ENCODE data around the gene TAOK2. TPM values are rescaled to one million over a fixed set of nuclear protein-coding genes. Genes with fewer than 3 reads are reported as not detected.
"Not testable (repeated sequence)": the region's sequence is repeated elsewhere in the genome, so short reads cannot be mapped to it uniquely, and the experiment has no call there.

The TAOK2 gene
- total and polyA plus RNA-seq, 5 donors from 2014 or later: 2.1 to 30.0 (median 3.0) TPM

GRCh38 chr16:30010844-30011713 is 37.4 kb downstream of the TAOK2 start, which contains the start of gene DOC2A:
Gene DOC2A, minus strand, starts transcription at chr16:30011027. Its CDS starts 805 bp downstream, at chr16:30010222.
- Histone ChIP-seq H3K9me3 (ENCODE audit: control insufficient read depth in 2 of 2, low read length in 2 of 2) (no peaks in the 10 kb centered on the region), H3K36me3 (ENCODE audit: control insufficient read depth, insufficient read depth, low read length) (no peaks in the 10 kb centered on the region), H3K27me3 (ENCODE audit: control insufficient read depth, insufficient read depth, low read length) (no peaks in the 10 kb centered on the region), H3K27ac (ENCODE audit: insufficient read depth, low read length, poor library complexity, severe bottlenecking) (no peak within 1 kb of the TSS), H3K4me1 (ENCODE audit: control insufficient read depth, insufficient read depth, low read length, poor library complexity, severe bottlenecking) (peaks cover 14% of the 10 kb centered on the region), H3K4me3 (ENCODE audit: low read depth, low read length) (no peak within 1 kb of the TSS)
- Mint-ChIP-seq H3K36me3 (no peaks in the 10 kb centered on the region), H3K4me1 (peaks cover 0 to 11% (median 4%) of the 10 kb centered on the region in 4 donors), H3K27me3 (peaks cover 29% of the 10 kb centered on the region), H3K9me3 (peaks cover 0 to 1% (median 0%) of the 10 kb centered on the region in 7 donors), H3K4me3 (peak within 1 kb of the TSS; percentile 61 to 91 (median 86)), H3K27ac (peak within 1 kb of the TSS in 2 of 3 donors; percentile 20 to 36)
- DNase-seq (peak in 2 of 3 donors; percentile 26 to 30), ATAC-seq (ENCODE audit: low read depth in 2 of 2) (peak; percentile 29 to 35)

DNA sequence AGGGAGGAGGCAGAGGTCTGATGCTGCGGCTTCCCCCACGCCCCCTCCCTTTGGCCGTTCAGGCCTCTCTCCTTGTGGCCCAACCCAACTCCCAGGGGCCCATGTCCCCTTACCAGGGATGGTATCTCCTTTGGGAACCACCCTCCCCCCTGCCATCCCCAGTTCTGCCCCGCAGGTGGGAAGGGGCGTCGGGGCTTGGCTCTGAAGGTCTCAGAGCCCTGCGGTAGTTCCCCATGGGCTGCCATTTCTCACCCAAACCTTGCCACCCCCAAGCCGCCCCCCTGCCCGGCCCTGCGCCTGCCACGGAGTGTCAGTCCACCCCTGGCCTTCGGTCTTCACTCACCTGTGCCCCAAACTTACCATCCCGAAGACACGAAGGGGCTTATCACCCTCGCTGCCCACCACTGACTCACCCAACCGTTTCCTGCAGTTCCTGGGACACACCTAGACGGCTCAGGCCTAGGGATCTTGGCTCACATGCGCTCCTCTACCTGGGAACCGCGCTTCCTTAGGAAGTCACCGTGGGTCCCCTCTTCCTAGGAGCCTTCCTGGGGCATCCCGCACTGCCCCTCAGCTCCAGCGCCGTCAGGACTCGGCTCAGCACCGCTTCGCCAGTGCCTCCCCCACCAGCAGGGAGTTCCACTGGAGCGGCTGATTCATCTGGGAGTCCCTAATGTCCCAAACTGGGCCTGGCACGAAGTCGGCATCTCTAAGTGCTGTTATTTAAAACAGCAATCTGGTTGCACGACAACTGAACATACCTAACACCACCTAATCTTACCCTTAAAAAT is 38.2 kb downstream of the TAOK2 start:
- H3K27me3 ChIP-seq (ENCODE audit: control insufficient read depth, insufficient read depth, low read length): no peaks in the 10 kb centered on the region
- DNase-seq (no peak), ATAC-seq (ENCODE audit: low read depth in 2 of 2) (no peak)
- H3K36me3 ChIP-seq (ENCODE audit: control insufficient read depth, insufficient read depth, low read length): no peaks in the 10 kb centered on the region
- H3K36me3 Mint-ChIP-seq: no peaks in the 10 kb centered on the region
- H3K4me3 ChIP-seq (ENCODE audit: low read depth, low read length): no peak overlapping the region
- peak overlapping the region in 1 of 3 donors; percentile 36 for H3K27ac Mint-ChIP-seq
- H3K4me3 Mint-ChIP-seq: peak overlapping the region in 3 of 4 donors; percentile 81 to 91 (median 90)
- H3K27ac ChIP-seq (ENCODE audit: insufficient read depth, low read length, poor library complexity, severe bottlenecking): no peak overlapping the region
- H3K9me3 Mint-ChIP-seq: peaks cover 0 to 1% (median 0%) of the 10 kb centered on the region in 7 donors
- peaks cover 34% of the 10 kb centered on the region for H3K27me3 Mint-ChIP-seq
- H3K4me1 Mint-ChIP-seq: peaks cover 0 to 11% (median 4%) of the 10 kb centered on the region in 4 donors
- H3K9me3 ChIP-seq (ENCODE audit: control insufficient read depth in 2 of 2, low read length in 2 of 2): no peaks in the 10 kb centered on the region
- H3K4me1 ChIP-seq (ENCODE audit: control insufficient read depth, insufficient read depth, low read length, poor library complexity, severe bottlenecking): peaks cover 14% of the 10 kb centered on the region

- not testable (repeated sequence) for DNase-seq; H3K36me3 Mint-ChIP-seq; H3K4me3 Mint-ChIP-seq; H3K9me3 Mint-ChIP-seq; H3K27ac Mint-ChIP-seq; H3K27ac ChIP-seq (ENCODE audit: insufficient read depth, low read length, poor library complexity, severe bottlenecking); H3K4me3 ChIP-seq (ENCODE audit: low read depth, low read length); ATAC-seq (ENCODE audit: low read depth in 2 of 2); H3K9me3 ChIP-seq (ENCODE audit: control insufficient read depth in 2 of 2, low read length in 2 of 2); H3K36me3 ChIP-seq (ENCODE audit: control insufficient read depth, insufficient read depth, low read length); H3K27me3 ChIP-seq (ENCODE audit: control insufficient read depth, insufficient read depth, low read length)
- peaks cover 14% of the 10 kb centered on the region for H3K4me1 ChIP-seq (ENCODE audit: control insufficient read depth, insufficient read depth, low read length, poor library complexity, severe bottlenecking)
- peaks cover 0 to 11% (median 4%) of the 10 kb centered on the region in 4 donors for H3K4me1 Mint-ChIP-seq
- peaks cover 34% of the 10 kb centered on the region for H3K27me3 Mint-ChIP-seq
These were observed 38.9 kb downstream of the TAOK2 start for GRCh38 chr16:30012598-30012997.

DNA sequence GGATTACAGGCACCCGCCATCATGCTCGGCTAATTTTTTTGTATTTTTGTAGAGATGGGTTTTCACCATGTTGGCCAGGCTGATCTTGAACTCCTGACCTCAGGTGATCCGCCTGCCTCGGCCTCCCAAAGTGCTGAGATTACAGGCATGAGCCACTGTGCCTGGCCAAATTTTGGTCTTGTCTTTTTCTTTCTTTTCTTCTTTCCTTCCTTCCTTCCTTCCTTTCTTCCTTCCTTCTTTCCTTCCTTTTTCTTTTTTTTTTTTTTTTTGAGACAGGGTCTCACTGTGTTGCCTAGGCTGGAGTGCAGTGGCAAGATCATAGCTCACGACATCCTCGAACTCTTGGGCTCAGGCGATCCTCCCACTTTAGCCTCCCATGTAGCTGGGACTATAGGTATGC is 41.8 kb downstream of the TAOK2 start:
- H3K4me3 Mint-ChIP-seq; ATAC-seq (ENCODE audit: low read depth in 2 of 2): not testable (repeated sequence)
- H3K27ac Mint-ChIP-seq: peak overlapping the region in 1 of 3 donors; percentile 80

GRCh38 chr16:30016555-30017276 is 43.0 kb downstream of the TAOK2 start:
- Histone ChIP-seq H3K9me3 (ENCODE audit: control insufficient read depth in 2 of 2, low read length in 2 of 2) (no peaks in the 10 kb centered on the region), H3K27ac (ENCODE audit: insufficient read depth, low read length, poor library complexity, severe bottlenecking) (no peak overlapping the region), H3K27me3 (ENCODE audit: control insufficient read depth, insufficient read depth, low read length) (no peaks in the 10 kb centered on the region), H3K4me1 (ENCODE audit: control insufficient read depth, insufficient read depth, low read length, poor library complexity, severe bottlenecking) (peaks cover 10% of the 10 kb centered on the region), H3K4me3 (ENCODE audit: low read depth, low read length) (no peak overlapping the region), H3K36me3 (ENCODE audit: control insufficient read depth, insufficient read depth, low read length) (no peaks in the 10 kb centered on the region)
- peaks cover 41% of the 10 kb centered on the region for H3K27me3 Mint-ChIP-seq
- DNase-seq (no peak), ATAC-seq (ENCODE audit: low read depth in 2 of 2) (no peak)
- H3K9me3 Mint-ChIP-seq: peaks cover 0 to 2% (median 0%) of the 10 kb centered on the region in 7 donors
- H3K36me3 Mint-ChIP-seq: no peaks in the 10 kb centered on the region
- no peak overlapping the region for H3K4me3 Mint-ChIP-seq
- H3K4me1 Mint-ChIP-seq: peaks cover 0 to 21% (median 7%) of the 10 kb centered on the region in 4 donors
- H3K27ac Mint-ChIP-seq: no peak overlapping the region

More for the DNA sequence above, 41.8 kb downstream of the TAOK2 start:
- H3K4me1 ChIP-seq (ENCODE audit: control insufficient read depth, insufficient read depth, low read length, poor library complexity, severe bottlenecking); H3K27me3 ChIP-seq (ENCODE audit: control insufficient read depth, insufficient read depth, low read length); H3K27ac ChIP-seq (ENCODE audit: insufficient read depth, low read length, poor library complexity, severe bottlenecking); H3K4me3 ChIP-seq (ENCODE audit: low read depth, low read length); H3K36me3 Mint-ChIP-seq; H3K9me3 Mint-ChIP-seq; DNase-seq; H3K36me3 ChIP-seq (ENCODE audit: control insufficient read depth, insufficient read depth, low read length); H3K9me3 ChIP-seq (ENCODE audit: control insufficient read depth in 2 of 2, low read length in 2 of 2): not testable (repeated sequence)
- H3K27me3 Mint-ChIP-seq: peaks cover 34% of the 10 kb centered on the region
- peaks cover 0 to 10% (median 4%) of the 10 kb centered on the region in 4 donors for H3K4me1 Mint-ChIP-seq

DNA sequence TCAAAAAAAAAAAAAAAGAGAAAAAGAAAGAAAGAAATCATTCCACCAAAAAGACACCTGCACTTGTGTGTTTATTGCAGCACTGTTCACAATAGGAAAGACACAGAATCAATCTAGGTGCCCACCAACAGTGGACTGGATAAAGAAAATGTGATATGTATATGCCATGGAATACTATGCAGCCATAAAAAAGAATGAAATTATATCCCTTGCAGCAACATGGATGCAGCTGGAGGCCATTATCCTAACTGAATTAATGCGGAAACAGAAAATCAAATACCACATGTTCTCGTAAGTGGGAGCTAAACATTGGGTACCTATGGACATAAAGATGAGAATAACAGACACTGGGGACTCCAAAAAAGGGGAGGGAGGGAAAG is 43.6 kb downstream of the TAOK2 start:
- no peak overlapping the region for H3K4me3 ChIP-seq (ENCODE audit: low read depth, low read length)
- Mint-ChIP-seq H3K27me3 (peaks cover 35% of the 10 kb centered on the region), H3K27ac (no peak overlapping the region), H3K36me3 (no peaks in the 10 kb centered on the region), H3K4me1 (peaks cover 0 to 17% (median 6%) of the 10 kb centered on the region in 4 donors), H3K9me3 (peaks cover 0 to 2% (median 0%) of the 10 kb centered on the region in 7 donors), H3K4me3 (peak overlapping the region in 1 of 4 donors; percentile 64)
- no peaks in the 10 kb centered on the region for H3K36me3 ChIP-seq (ENCODE audit: control insufficient read depth, insufficient read depth, low read length)
- H3K27ac ChIP-seq (ENCODE audit: insufficient read depth, low read length, poor library complexity, severe bottlenecking): no peak overlapping the region
- H3K27me3 ChIP-seq (ENCODE audit: control insufficient read depth, insufficient read depth, low read length): no peaks in the 10 kb centered on the region
- no peaks in the 10 kb centered on the region for H3K9me3 ChIP-seq (ENCODE audit: control insufficient read depth in 2 of 2, low read length in 2 of 2)
- no peak for ATAC-seq (ENCODE audit: low read depth in 2 of 2)
- peaks cover 12% of the 10 kb centered on the region for H3K4me1 ChIP-seq (ENCODE audit: control insufficient read depth, insufficient read depth, low read length, poor library complexity, severe bottlenecking)
- DNase-seq: no peak

- H3K9me3 Mint-ChIP-seq, H3K4me3 Mint-ChIP-seq: not testable (repeated sequence)
These were observed 44.3 kb downstream of the TAOK2 start for GRCh38 chr16:30017937-30018336.

More at GRCh38 chr16:30017937-30018336, 44.3 kb downstream of the TAOK2 start:
- not testable (repeated sequence) for H3K36me3 Mint-ChIP-seq; H3K27ac Mint-ChIP-seq; DNase-seq; H3K4me3 ChIP-seq (ENCODE audit: low read depth, low read length); H3K36me3 ChIP-seq (ENCODE audit: control insufficient read depth, insufficient read depth, low read length); H3K27ac ChIP-seq (ENCODE audit: insufficient read depth, low read length, poor library complexity, severe bottlenecking); H3K27me3 ChIP-seq (ENCODE audit: control insufficient read depth, insufficient read depth, low read length); ATAC-seq (ENCODE audit: low read depth in 2 of 2); H3K9me3 ChIP-seq (ENCODE audit: control insufficient read depth in 2 of 2, low read length in 2 of 2)
- Mint-ChIP-seq H3K4me1 (peaks cover 0 to 17% (median 6%) of the 10 kb centered on the region in 4 donors), H3K27me3 (peaks cover 29% of the 10 kb centered on the region)
- peaks cover 12% of the 10 kb centered on the region for H3K4me1 ChIP-seq (ENCODE audit: control insufficient read depth, insufficient read depth, low read length, poor library complexity, severe bottlenecking)
